ENCODE results near the gene SPTBN2. TPM values are rescaled to one million over a fixed set of nuclear protein-coding genes. Genes with fewer than 3 reads are reported as not detected.

The SPTBN2 gene
- total RNA-seq, 4 donors from 2014 or later = 337 to 544 (median 450) TPM

GRCh38 chr11:66723693-66724092 lies 5.3 kb downstream of the SPTBN2 start:
- Histone ChIP-seq H3K36me3 (no peaks in the 10 kb centered on the region), H3K4me3 (no peak overlapping the region), H3K27me3 (peaks cover 5% of the 10 kb centered on the region), H3K9me3 (no peaks in the 10 kb centered on the region), H3K27ac (no peak overlapping the region), H3K4me1 (peaks cover 42% of the 10 kb centered on the region)
- 85% methylated on average over 5 of the region's 5 CpGs for WGBS
- TF ChIP-seq, protein P1, sequence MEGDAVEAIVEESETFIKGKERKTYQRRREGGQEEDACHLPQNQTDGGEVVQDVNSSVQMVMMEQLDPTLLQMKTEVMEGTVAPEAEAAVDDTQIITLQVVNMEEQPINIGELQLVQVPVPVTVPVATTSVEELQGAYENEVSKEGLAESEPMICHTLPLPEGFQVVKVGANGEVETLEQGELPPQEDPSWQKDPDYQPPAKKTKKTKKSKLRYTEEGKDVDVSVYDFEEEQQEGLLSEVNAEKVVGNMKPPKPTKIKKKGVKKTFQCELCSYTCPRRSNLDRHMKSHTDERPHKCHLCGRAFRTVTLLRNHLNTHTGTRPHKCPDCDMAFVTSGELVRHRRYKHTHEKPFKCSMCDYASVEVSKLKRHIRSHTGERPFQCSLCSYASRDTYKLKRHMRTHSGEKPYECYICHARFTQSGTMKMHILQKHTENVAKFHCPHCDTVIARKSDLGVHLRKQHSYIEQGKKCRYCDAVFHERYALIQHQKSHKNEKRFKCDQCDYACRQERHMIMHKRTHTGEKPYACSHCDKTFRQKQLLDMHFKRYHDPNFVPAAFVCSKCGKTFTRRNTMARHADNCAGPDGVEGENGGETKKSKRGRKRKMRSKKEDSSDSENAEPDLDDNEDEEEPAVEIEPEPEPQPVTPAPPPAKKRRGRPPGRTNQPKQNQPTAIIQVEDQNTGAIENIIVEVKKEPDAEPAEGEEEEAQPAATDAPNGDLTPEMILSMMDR (IDR thresholded peaks at IDR 0.05) = no peak
- TF ChIP-seq POLR2AphosphoS5 (IDR thresholded peaks at IDR 0.05) (no peak), EP300 (IDR thresholded peaks at IDR 0.05) (no peak), POLR2A (IDR thresholded peaks at IDR 0.05) (no peak)
- no peak for DNase-seq (ENCODE audit: low spot score in 2 of 2)

GRCh38 chr11:66722745-66723651 lies 6.0 kb downstream of the SPTBN2 start:
- 89% methylated on average over 16 of the region's 16 CpGs for WGBS
- Histone ChIP-seq H3K4me3 (no peak overlapping the region), H3K27ac (no peak overlapping the region), H3K9me3 (no peaks in the 10 kb centered on the region), H3K27me3 (peaks cover 5% of the 10 kb centered on the region), H3K36me3 (no peaks in the 10 kb centered on the region), H3K4me1 (peaks cover 38% of the 10 kb centered on the region)
- TF ChIP-seq POLR2A (IDR thresholded peaks at IDR 0.05) (no peak), EP300 (IDR thresholded peaks at IDR 0.05) (no peak), POLR2AphosphoS5 (IDR thresholded peaks at IDR 0.05) (no peak)
- TF ChIP-seq, protein P1 (IDR thresholded peaks at IDR 0.05) = no peak
- DNase-seq (ENCODE audit: low spot score in 2 of 2) = no peak

- TF ChIP-seq EP300 (IDR thresholded peaks at IDR 0.05) = no peak
- TF ChIP-seq, protein P1 (IDR thresholded peaks at IDR 0.05) = no peak
- TF ChIP-seq POLR2A (IDR thresholded peaks at IDR 0.05) = no peak
- no peak for TF ChIP-seq POLR2AphosphoS5 (IDR thresholded peaks at IDR 0.05)
- peaks cover 5% of the 10 kb centered on the region for H3K27me3 ChIP-seq
- 97% methylated on average over 9 of the region's 9 CpGs for WGBS
- no peak overlapping the region for H3K4me3 ChIP-seq
- DNase-seq (ENCODE audit: low spot score in 2 of 2) = no peak
- no peaks in the 10 kb centered on the region for H3K9me3 ChIP-seq
- no peak overlapping the region for H3K27ac ChIP-seq
- H3K36me3 ChIP-seq = no peaks in the 10 kb centered on the region
- H3K4me1 ChIP-seq = peaks cover 35% of the 10 kb centered on the region
These were observed 7.1 kb downstream of the SPTBN2 start for GRCh38 chr11:66721939-66722338.

GRCh38 chr11:66720899-66721470 lies 8.0 kb downstream of the SPTBN2 start:
- TF ChIP-seq, protein P1 (IDR thresholded peaks at IDR 0.05) = no peak
- no peak for TF ChIP-seq POLR2AphosphoS5 (IDR thresholded peaks at IDR 0.05)
- TF ChIP-seq EP300 (IDR thresholded peaks at IDR 0.05) = no peak
- no peak for TF ChIP-seq POLR2A (IDR thresholded peaks at IDR 0.05)
- H3K27ac ChIP-seq = peak overlapping the region; percentile 73
- no peaks in the 10 kb centered on the region for H3K9me3 ChIP-seq
- WGBS = 84% methylated on average over 13 of the region's 13 CpGs
- H3K4me3 ChIP-seq = no peak overlapping the region
- no peak for DNase-seq (ENCODE audit: low spot score in 2 of 2)
- H3K27me3 ChIP-seq = no peaks in the 10 kb centered on the region
- H3K4me1 ChIP-seq = peaks cover 38% of the 10 kb centered on the region
- no peaks in the 10 kb centered on the region for H3K36me3 ChIP-seq

GRCh38 chr11:66720223-66720898 lies 8.7 kb downstream of the SPTBN2 start:
- WGBS = 44% methylated on average over 15 of the region's 15 CpGs
- H3K27me3 ChIP-seq = no peaks in the 10 kb centered on the region
- no peak for TF ChIP-seq POLR2A (IDR thresholded peaks at IDR 0.05)
- no peak for TF ChIP-seq POLR2AphosphoS5 (IDR thresholded peaks at IDR 0.05)
- TF ChIP-seq, protein P1 (IDR thresholded peaks at IDR 0.05) = no peak
- no peak for TF ChIP-seq EP300 (IDR thresholded peaks at IDR 0.05)
- peak overlapping the region; percentile 88 for H3K27ac ChIP-seq
- peaks cover 38% of the 10 kb centered on the region for H3K4me1 ChIP-seq
- peaks cover 4% of the 10 kb centered on the region for H3K36me3 ChIP-seq
- no peak for DNase-seq (ENCODE audit: low spot score in 2 of 2)
- no peak overlapping the region for H3K4me3 ChIP-seq
- H3K9me3 ChIP-seq = no peaks in the 10 kb centered on the region

Data from suprapubic skin (tissue), 4 donors.